Measurements from ENCODE around the gene RGS7. TPM values are rescaled to one million over a fixed set of nuclear protein-coding genes. Genes with fewer than 3 reads are reported as not detected.

The RGS7 gene
- total and polyA plus RNA-seq, 2 donors from 2014 or later: 3.6 TPM; not detected in 1

DNA sequence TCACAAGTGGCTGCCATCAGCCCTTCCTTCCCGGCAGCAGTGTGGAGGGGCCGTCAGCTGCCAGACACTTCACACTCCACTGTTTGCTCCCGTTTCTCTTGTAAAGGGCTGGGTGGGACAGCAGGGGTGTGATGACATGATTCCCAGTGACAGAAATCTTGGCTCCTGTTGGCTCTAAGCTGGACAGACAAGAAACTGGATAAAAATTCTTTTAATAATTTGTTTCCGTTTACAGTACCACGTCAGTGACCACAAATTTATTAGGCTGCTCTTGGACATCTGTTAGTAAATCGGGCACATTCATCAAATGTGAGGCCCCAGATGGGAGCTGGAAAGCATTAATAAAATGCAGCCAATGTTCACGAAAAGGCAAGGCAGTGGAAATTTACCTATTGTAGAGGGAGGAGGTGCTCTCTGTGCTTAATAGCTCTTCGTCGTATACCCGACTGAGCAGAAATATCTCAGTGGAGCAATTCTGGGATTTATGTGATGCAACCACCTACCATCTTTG, 391.4 kb downstream of the RGS7 start:
- Histone ChIP-seq H3K27me3 (ENCODE audit: control insufficient read depth, insufficient read depth, low read length) (no peaks in the 10 kb centered on the region), H3K36me3 (ENCODE audit: control insufficient read depth in 2 of 3, insufficient read depth in 3 of 3, low read length in 3 of 3) (no peaks in the 10 kb centered on the region), H3K9ac (ENCODE audit: low read length in 3 of 3) (no peak overlapping the region), H3K9me3 (ENCODE audit: control insufficient read depth in 2 of 3, insufficient read depth in 1 of 3, low read length in 3 of 3) (no peaks in the 10 kb centered on the region), H3K4me3 (ENCODE audit: low read length in 3 of 3) (no peak overlapping the region), H3K4me1 (ENCODE audit: control insufficient read depth in 2 of 3, insufficient read depth in 2 of 3, low read depth in 1 of 3, low read length in 3 of 3) (no peaks in the 10 kb centered on the region), H3K27ac (ENCODE audit: low read depth in 2 of 2, low read length in 2 of 2) (no peak overlapping the region)
- intact Hi-C loops (cut with DNase I): no loop called here
- DNase-seq: peak in 3 of 5 donors; percentile 12 to 30 (median 12)
- no peak for FAIRE-seq
- no peak for TF ChIP-seq CTCF (IDR thresholded peaks at IDR 0.05; ENCODE audit: borderline replicate concordance, extremely low read depth, insufficient read depth)

- H3K36me3 ChIP-seq (ENCODE audit: control insufficient read depth in 2 of 3, insufficient read depth in 3 of 3, low read length in 3 of 3): no peaks in the 10 kb centered on the region
- no peaks in the 10 kb centered on the region for H3K4me1 ChIP-seq (ENCODE audit: control insufficient read depth in 2 of 3, insufficient read depth in 2 of 3, low read depth in 1 of 3, low read length in 3 of 3)
- FAIRE-seq: no peak
- intact Hi-C loops (cut with DNase I): no loop called here
- H3K27ac ChIP-seq (ENCODE audit: low read depth in 2 of 2, low read length in 2 of 2): no peak overlapping the region
- no peak for DNase-seq
- H3K9ac ChIP-seq (ENCODE audit: low read length in 3 of 3): no peak overlapping the region
- TF ChIP-seq CTCF (IDR thresholded peaks at IDR 0.05; ENCODE audit: borderline replicate concordance, extremely low read depth, insufficient read depth): no peak
- H3K9me3 ChIP-seq (ENCODE audit: control insufficient read depth in 2 of 3, insufficient read depth in 1 of 3, low read length in 3 of 3): no peaks in the 10 kb centered on the region
- H3K4me3 ChIP-seq (ENCODE audit: low read length in 3 of 3): no peak overlapping the region
- H3K27me3 ChIP-seq (ENCODE audit: control insufficient read depth, insufficient read depth, low read length): no peaks in the 10 kb centered on the region
Measured at GRCh38 chr1:240962086-240962485, 394.9 kb downstream of the RGS7 start.

- no peak for TF ChIP-seq CTCF (IDR thresholded peaks at IDR 0.05; ENCODE audit: borderline replicate concordance, extremely low read depth, insufficient read depth)
- FAIRE-seq (no peak), DNase-seq (no peak)
- Histone ChIP-seq H3K9ac (ENCODE audit: low read length in 3 of 3) (no peak overlapping the region), H3K4me1 (ENCODE audit: control insufficient read depth in 2 of 3, insufficient read depth in 2 of 3, low read depth in 1 of 3, low read length in 3 of 3) (no peaks in the 10 kb centered on the region), H3K27me3 (ENCODE audit: control insufficient read depth, insufficient read depth, low read length) (no peaks in the 10 kb centered on the region), H3K27ac (ENCODE audit: low read depth in 2 of 2, low read length in 2 of 2) (no peak overlapping the region), H3K36me3 (ENCODE audit: control insufficient read depth in 2 of 3, insufficient read depth in 3 of 3, low read length in 3 of 3) (no peaks in the 10 kb centered on the region), H3K4me3 (ENCODE audit: low read length in 3 of 3) (no peak overlapping the region), H3K9me3 (ENCODE audit: control insufficient read depth in 2 of 3, insufficient read depth in 1 of 3, low read length in 3 of 3) (no peaks in the 10 kb centered on the region)
- intact Hi-C loops (cut with DNase I): no loop called here
Measured at GRCh38 chr1:240956424-240956823, 400.6 kb downstream of the RGS7 start.

DNA sequence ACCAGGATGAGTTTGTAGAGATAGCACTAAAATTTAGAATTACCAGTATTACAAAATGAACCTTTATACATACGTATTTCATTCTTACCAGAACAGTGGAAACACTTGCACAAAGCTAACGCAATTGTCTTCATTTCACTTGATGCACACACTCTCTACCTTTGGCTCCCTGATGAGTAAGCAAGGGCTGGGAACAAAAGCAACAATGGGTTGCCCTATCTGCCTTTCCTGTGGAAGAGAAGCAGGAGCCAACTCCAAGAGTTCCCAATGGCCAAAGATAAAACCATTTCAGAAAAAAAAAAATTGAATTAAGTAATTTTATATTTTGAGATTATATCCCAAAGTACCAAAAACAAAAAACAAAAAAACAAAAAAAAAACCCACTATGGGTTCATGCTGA, 401.0 kb downstream of the RGS7 start:
- H3K27me3 ChIP-seq (ENCODE audit: control insufficient read depth, insufficient read depth, low read length): no peaks in the 10 kb centered on the region
- no peak for TF ChIP-seq CTCF (IDR thresholded peaks at IDR 0.05; ENCODE audit: borderline replicate concordance, extremely low read depth, insufficient read depth)
- H3K4me1 ChIP-seq (ENCODE audit: control insufficient read depth in 2 of 3, insufficient read depth in 2 of 3, low read depth in 1 of 3, low read length in 3 of 3): no peaks in the 10 kb centered on the region
- intact Hi-C loops (cut with DNase I): no loop called here
- no peaks in the 10 kb centered on the region for H3K9me3 ChIP-seq (ENCODE audit: control insufficient read depth in 2 of 3, insufficient read depth in 1 of 3, low read length in 3 of 3)
- FAIRE-seq (no peak), DNase-seq (no peak)
- H3K9ac ChIP-seq (ENCODE audit: low read length in 3 of 3): no peak overlapping the region
- no peaks in the 10 kb centered on the region for H3K36me3 ChIP-seq (ENCODE audit: control insufficient read depth in 2 of 3, insufficient read depth in 3 of 3, low read length in 3 of 3)
- H3K27ac ChIP-seq (ENCODE audit: low read depth in 2 of 2, low read length in 2 of 2): no peak overlapping the region
- H3K4me3 ChIP-seq (ENCODE audit: low read length in 3 of 3): no peak overlapping the region
